ENCODE data around the gene CLEC5A.
A peak's percentile ranks its signal among the peaks of the same experiment; 100 is the strongest.
"Not testable (repeated sequence)": the region's sequence is repeated elsewhere in the genome, so short reads cannot be mapped to it uniquely, and the experiment has no call there.

CLEC5A gene

DNA sequence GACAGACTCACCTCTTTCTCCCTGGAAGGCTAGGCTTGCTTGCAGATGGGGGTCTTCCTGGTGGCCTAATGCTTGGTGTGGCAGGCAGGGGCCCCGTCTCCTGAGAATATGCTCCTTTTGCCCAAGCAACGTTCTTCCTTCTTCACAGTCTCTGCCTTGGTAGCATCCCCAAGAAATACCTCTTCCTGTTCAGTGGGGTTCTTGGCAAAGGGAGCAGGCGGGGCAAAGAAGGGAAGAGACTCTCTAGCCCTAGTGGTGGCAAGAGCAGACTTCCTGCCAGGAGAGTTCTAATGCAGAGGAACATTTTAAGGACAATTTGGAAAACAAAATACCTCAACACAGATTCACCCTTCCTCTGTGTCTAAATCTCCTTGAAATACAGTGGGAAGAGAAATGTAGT, at the start of gene CLEC5A:
TSS of gene CLEC5A (minus strand) at position 179 of the 400 bp plus-strand sequence. CDS start 682 bp downstream, outside the sequence.
- no peak for DNase-seq (ENCODE audit: low spot score)

DNA sequence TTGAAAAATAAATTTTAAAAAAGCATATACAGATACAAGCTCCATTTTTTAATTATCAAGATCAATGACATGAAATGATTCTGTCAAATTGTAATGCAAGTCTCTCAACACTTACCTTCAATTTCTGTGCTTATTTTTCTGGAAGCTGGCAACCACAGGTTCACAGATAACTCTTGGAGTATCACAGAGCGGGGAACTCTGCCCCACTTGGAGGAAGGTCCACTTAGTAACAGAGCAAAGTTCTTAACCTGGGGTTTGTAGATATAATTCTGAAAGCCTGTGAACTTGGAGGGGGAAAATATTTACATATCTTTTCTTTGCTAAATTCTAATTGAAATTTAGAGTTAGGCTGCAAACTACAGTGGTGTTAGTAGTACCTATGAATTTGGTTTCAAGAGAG, 46.6 kb upstream of the CLEC5A start:
- DNase-seq (ENCODE audit: low spot score) = no peak

DNA sequence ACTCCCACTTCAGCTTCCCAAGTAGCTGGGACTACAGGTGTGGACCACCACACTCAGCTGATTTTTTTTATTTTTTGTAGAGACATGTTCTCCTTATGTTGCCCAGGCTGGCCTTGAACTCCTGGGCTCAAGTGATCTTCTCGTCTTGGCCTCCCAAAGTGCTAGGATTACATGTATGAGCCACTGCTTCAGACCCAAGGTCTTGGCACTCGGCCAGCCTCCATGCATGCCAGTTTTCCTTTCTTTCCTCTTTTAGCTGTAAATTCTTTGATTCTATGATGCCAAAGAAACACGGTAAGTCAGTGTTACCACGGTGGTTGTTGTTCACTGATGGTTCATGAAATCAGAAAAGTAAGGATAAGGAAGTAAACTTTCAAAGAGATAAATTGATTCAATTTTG, 45.9 kb upstream of the CLEC5A start:
- DNase-seq (ENCODE audit: low spot score) = no peak

GRCh38 chr7:141992156-141992555, 45.4 kb upstream of the CLEC5A start:
- no peak for DNase-seq (ENCODE audit: low spot score)

DNA sequence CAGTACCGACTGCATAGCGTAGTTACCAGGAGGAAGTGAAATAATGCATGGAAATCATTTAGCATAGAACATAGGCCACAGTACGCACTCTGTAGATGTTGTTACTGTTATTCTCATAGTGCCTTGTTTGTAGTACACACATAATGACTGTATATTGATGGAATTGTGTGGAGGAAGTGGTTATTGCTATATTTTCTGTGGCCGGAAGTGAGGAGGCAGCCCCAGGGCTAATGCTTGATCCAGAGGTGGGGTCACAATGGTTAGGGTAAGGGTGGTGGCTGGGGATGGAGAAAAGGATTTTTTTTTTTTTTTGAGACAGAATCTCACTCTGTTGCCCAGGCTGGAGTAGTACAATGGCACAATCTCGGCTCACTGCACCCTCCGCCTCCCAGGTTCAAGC, 44.4 kb upstream of the CLEC5A start:
- no peak for DNase-seq (ENCODE audit: low spot score)

GRCh38 chr7:141990011-141990725, 43.4 kb upstream of the CLEC5A start:
- DNase-seq (ENCODE audit: low spot score) = no peak

- not testable (repeated sequence) for DNase-seq (ENCODE audit: low spot score)
These were observed 41.0 kb upstream of the CLEC5A start for GRCh38 chr7:141987803-141988202.

DNA sequence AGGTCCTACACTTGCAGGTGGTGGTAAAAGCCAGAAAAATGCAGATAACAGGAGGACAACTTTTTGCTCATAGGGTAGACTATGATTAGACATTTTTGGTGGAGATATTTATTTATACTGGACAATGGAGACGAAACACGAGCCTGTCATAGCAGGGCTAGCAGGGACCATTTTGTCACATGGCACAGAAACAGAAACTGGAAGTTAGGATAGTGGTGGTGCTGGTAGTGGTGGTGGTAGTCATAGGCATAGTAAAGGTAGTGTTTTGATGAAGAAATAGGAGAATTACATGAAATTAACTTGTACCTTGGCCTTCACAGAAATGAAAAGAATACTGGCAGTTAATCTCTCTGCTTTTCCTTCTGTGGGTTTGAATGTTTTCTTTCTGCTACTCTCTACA, 40.1 kb upstream of the CLEC5A start:
- DNase-seq (ENCODE audit: low spot score) = no peak

- DNase-seq (ENCODE audit: low spot score) = not testable (repeated sequence)
These were observed 39.2 kb upstream of the CLEC5A start for GRCh38 chr7:141985926-141986325.

GRCh38 chr7:141979568-141979967, 32.8 kb upstream of the CLEC5A start:
- no peak for DNase-seq (ENCODE audit: low spot score)

DNA sequence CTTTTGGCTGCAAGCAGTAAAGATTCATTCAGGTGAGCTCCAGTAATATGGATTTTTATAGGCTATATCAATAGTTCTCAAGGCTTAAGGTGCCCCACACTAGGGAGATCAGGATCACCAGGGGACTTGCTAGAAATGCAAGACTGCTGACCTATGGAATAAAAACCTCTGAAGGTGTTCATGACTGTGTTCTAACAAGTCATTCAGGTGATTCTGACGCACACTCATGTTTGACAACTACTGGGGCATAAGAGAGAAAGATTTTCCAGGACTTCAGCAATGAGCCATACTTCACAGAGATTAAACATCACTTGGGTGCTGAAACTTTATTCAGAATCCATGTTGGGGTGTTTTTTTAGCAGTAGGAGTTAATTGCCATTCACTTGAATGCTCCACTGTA, 31.6 kb upstream of the CLEC5A start:
- DNase-seq (ENCODE audit: low spot score) = no peak

- DNase-seq (ENCODE audit: low spot score) = no peak
These were observed 29.9 kb upstream of the CLEC5A start for GRCh38 chr7:141976524-141977245.

DNA sequence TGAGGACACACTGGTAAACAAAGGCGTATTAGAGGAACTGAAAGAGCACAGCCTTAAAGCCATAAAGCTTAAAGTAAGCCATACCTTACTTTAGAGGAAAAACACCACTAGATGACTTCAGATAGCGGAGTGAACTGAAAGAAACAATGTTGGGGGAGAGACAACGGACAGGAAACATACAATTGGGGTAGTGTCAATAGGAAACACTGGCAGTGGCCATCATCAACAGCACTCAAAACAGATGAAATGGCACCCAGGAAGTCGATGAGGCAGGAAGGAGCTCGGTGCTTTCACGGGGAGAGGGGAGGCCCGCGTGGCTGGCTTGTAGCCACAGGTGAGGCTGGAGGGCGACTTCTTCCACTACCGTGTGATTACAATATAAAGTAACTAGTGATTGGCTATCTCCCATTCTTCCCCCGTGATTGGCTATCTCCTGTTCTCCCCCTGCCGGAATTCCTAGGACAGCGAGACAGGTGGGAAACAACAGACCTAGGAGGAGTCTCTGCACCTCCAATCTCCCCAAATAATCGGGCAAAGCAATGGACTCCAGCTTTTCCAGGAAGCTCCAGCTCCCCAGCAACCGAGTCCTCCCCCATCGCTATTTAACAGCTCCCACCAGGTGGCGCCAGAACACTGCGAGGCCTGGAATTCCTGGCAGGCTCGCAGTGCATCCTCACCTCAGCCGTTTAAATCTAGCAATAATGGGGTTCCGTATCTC, 29.2 kb upstream of the CLEC5A start:
- DNase-seq (ENCODE audit: low spot score) = peak; percentile 28

GRCh38 chr7:141974831-141975230, 28.1 kb upstream of the CLEC5A start:
- no peak for DNase-seq (ENCODE audit: low spot score)

GRCh38 chr7:141973673-141974072, 26.9 kb upstream of the CLEC5A start, which contains the start of gene TAS2R38:
TAS2R38 (minus strand) TSS chr7:141973773; CDS start chr7:141973689, 84 bp downstream.
- no peak for DNase-seq (ENCODE audit: low spot score)

DNA sequence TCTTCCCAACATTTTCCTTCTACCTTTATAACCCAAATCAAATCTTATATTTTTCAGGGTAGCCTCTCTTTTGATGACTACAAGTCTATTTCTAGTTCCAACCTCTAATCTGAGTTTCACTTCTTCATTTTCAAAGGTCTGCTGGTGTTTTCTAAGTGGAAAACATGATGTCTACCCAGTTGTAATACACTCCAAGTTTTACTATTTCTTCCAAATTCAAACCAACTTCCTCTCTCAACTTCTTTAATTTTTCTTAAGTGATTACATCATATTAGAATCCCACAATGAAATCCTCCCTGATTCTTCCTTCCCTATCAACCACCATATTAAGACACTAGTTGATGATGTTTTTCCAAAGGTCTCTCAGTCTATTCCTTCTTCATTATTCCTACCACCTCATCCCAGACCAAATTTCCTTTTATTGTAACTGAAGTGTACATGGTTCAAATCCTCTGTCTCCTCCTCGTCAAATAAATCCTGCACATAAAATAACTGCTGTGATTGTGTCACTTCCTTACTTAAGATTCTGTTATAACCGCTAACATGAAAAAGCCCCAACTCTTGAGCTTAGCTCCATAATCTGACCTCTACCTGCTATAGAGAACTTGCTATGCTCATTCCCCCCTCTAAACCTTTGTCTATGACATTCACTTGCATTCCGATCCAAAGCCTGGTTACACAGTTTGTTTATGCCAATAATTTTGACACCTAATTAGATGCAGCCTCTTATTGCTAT, 14.1 kb upstream of the CLEC5A start:
- no peak for DNase-seq (ENCODE audit: low spot score)

DNA sequence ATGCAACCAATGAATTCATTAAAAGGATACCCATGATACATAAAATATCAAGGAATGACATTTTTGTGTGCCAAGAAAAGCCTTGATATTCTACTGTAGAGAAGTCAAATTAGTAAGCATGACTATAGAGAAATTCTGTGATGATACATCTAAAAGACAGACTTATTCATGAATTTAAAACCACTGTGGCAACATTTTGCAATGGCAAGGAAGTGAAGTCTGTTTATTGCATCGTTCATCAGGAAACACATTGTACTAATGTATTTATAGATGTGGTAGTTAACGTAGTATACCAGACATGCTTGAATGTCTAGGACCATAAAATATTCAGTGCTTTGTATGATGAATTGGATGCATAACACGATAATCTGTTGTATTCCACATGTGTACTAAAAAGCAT, 9.3 kb upstream of the CLEC5A start:
- DNase-seq (ENCODE audit: low spot score) = no peak

- no peak for DNase-seq (ENCODE audit: low spot score)
These were observed 7.6 kb upstream of the CLEC5A start for GRCh38 chr7:141954334-141954733.

DNA sequence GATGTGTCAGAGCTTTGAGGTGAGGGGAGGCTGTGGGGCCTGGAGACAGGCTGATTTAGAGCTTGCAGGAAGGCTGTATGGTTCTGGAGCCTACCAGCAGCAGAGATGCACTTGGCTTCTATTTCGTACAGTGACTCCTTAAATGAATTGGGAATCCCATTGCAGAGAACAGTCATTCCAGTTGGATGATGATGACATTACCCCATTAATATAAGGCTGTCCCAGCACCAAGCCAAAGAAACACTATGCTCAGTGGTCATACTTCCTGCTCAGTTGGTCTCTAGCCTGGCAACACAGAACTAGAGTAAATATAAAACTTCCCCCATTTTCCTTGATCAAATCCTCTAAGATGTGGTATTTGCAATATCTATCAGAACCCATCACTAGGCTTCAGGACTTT, 5.7 kb upstream of the CLEC5A start:
- no peak for DNase-seq (ENCODE audit: low spot score)

- DNase-seq (ENCODE audit: low spot score) = no peak
These were observed 4.0 kb upstream of the CLEC5A start for GRCh38 chr7:141950806-141951205.

DNA sequence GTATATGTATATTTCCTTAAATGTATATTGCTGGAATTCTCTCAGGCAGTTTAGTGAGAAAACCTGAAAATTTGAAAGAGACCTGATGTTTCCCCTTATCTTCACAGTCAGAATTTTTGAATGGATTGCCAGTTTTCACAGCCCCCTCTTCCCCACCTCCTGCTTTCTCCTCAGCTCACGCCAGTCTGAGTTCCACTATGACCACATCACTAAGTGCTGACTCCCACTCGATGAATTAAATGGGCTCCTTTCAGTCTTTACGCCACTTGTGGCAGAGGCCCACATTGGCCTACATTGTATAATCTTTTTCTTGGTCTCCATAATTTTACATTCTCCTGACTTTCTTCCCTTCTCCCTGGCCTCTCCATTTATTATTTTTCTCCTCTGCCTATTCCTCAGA, 3.1 kb upstream of the CLEC5A start:
- no peak for DNase-seq (ENCODE audit: low spot score)

DNA sequence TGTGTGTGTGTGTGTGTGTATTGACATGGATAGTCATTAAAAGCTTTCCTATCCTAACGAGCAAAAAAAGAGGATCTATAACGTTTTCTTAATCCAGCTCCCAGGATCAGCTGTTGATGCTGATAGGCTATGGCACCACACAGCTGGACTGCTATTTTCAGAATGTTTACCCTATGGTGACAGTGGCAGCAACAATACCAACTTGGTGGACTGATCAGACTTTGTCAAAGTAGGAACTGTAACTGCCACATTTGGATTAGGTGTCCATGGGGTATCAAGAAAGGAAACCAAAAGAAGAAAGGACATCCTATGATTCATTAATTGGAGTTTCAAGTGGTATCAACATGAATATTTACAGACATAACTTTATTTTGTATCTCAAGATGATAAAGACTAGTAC, 2.7 kb upstream of the CLEC5A start:
- no peak for DNase-seq (ENCODE audit: low spot score)
